ENCODE data around the gene HM13. TPM values are rescaled to one million over a fixed set of nuclear protein-coding genes. Genes with fewer than 3 reads are reported as not detected.

The HM13 gene
- total and polyA plus RNA-seq, 2 experiments from 2014 or later: 126 to 150 TPM

DNA sequence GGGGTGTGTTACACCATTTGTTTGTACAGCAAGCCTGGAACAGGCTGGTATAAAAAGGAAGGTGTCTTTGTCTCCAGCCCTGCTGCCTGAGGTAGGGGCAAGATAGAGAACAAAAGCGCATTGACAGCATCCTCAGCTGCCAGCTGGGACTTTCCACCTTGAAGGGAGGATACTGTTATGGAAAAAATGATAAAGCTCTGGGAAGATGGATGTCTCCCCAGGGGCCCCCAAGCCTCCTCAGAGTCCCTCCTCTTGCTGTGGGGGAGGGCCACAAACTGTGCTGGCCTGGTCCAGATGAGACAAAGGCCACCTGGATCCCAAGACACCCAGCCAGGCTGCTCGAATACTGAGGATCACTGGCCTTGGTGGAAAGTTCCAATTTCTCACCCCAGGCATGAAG lies 26.1 kb upstream of the HM13 start:
- Histone ChIP-seq H3K27ac (ENCODE audit: low read depth) (no peak overlapping the region), H3K4me3 (no peak overlapping the region), H4K20me1 (replicated peaks; ENCODE audit: insufficient read depth) (0 out of 2 replicates have a peak, but pooled peaks cover 5% of the 10 kb centered on the region), H3K4me2 (no peak overlapping the region), H3K9me2 (ENCODE audit: insufficient read depth) (no peaks in the 10 kb centered on the region; the same call in 1 of the 2 replicates), H3K36me3 (ENCODE audit: insufficient read depth) (no peaks in the 10 kb centered on the region), H2AFZ (peak overlapping the region; percentile 78; the same call in 1 of the 2 replicates), H3K27me3 (ENCODE audit: insufficient read depth) (peaks cover 56% of the 10 kb centered on the region), H3K79me2 (replicated peaks; ENCODE audit: insufficient read depth) (no peaks in the 10 kb centered on the region), H3K4me1 (ENCODE audit: insufficient read depth) (peaks cover 17% of the 10 kb centered on the region), H3F3A (replicated peaks; ENCODE audit: low read depth) (peaks cover 18% of the 10 kb centered on the region; the same call in 1 of the 2 replicates)
- DNase-seq (ENCODE audit: low spot score) (no peak), ATAC-seq (no peak)
- Mint-ChIP-seq H3K27me3 (ENCODE audit: insufficient read depth, low read depth, poor library complexity) (peaks cover 23% of the 10 kb centered on the region), H3K4me1 (peaks cover 5% of the 10 kb centered on the region), H3K27ac (no peak overlapping the region), H3K9me3 (peaks cover 78% of the 10 kb centered on the region), H3K4me3 (no peak overlapping the region), H3K36me3 (ENCODE audit: low read depth) (peaks cover 15% of the 10 kb centered on the region; the same call in 2 of the 3 replicates)
- TF ChIP-seq REST (IDR thresholded peaks at IDR 0.05; ENCODE audit: unreplicated experiment) (no peak), ZNF462 (CRISPR knock-in tag; IDR thresholded peaks at IDR 0.05) (no peak)

Data from GM23338 (cell line).